HCT116 (cell line): Measurements from ENCODE around the gene GFI1B. TPM values are rescaled to one million over a fixed set of nuclear protein-coding genes. Genes with fewer than 3 reads are reported as not detected.

ENCODE experiments used
- ATAC-seq: fragments of 200-7000 bp; cut with Tn5 transposase; 2 replicates; pipeline ENCODE4 v1.9.1; 2020; ENCODE audit warnings: mild to moderate bottlenecking, moderate library complexity
- BruUV-seq: library from RNA; stranded (reverse); fragments of 400-500 nt; replicated peaks from 2 replicates; lab custom pipeline; 2021; lab: Mats Ljungman, UMichigan
- CTCF ChIA-PET: fragments of 300-600 bp; sonication (Branson Sonifier 250); formaldehyde crosslinking; loops from one replicate; lab custom pipeline; 2021; ENCODE audit warnings: antibody characterized with exemption; lab: Charles Lee
- POLR2A ChIA-PET: fragments of 300-600, 350-600 bp; sonication (Branson Sonifier 250); formaldehyde crosslinking; loops from one replicate; lab custom pipeline; 2021; ENCODE audit warnings: antibody characterized with exemption; lab: Charles Lee
- RAD21 ChIA-PET, 2 experiments: fragments of 300-600 bp; sonication (Branson Sonifier 250); formaldehyde crosslinking; loops; one replicate each; lab custom pipeline; 2023; ENCODE audit warnings: low total read pairs in 2 of 2; ENCODE audit not compliant: uncharacterized antibody in 2 of 2, unreplicated experiment in 2 of 2, low non-redundant PET in 1 of 2; lab: Charles Lee
- DNase-seq: peaks from one replicate; pipeline ENCODE4 v3.0.0-alpha.2; 2010; ENCODE audit warnings: low read depth, low spot score
- H2AFZ ChIP-seq: fragments of 200-600 bp; shearing (Covaris generic), sonication (generic); 2 replicates; pipeline ENCODE4 v1.6.1; 2017; ENCODE audit warnings: low read depth, mixed run types, mixed read lengths, antibody characterized with exemption, low read length; ENCODE audit not compliant: poor library complexity, severe bottlenecking
- H3K27ac ChIP-seq: 2 replicates; pipeline ENCODE4 v1.5.1; 2012; ENCODE audit warnings: low read depth, low read length
- H3K27me3 ChIP-seq: fragments of 200-600 bp; sonication (generic); 2 replicates; pipeline ENCODE4 v1.6.1; 2016; ENCODE audit warnings: mixed run types, low read length, mixed read lengths; ENCODE audit not compliant: insufficient read depth
- H3K36me3 ChIP-seq, 2 experiments: fragments of 200-500 bp in 1 of 2; fragments of 200-600 bp in 1 of 2; sonication (Bioruptor generic) in 1 of 2; sonication (generic) in 1 of 2; 2 replicates each; pipeline versions ENCODE4 v1.5.1 to v1.6.1; 2014 to 2016; ENCODE audit warnings: low read length in 2 of 2, inconsistent platforms in 1 of 2, mixed read lengths in 1 of 2, mixed run types in 1 of 2; ENCODE audit not compliant: insufficient read depth in 2 of 2, control insufficient read depth in 1 of 2
- H3K4me1 ChIP-seq, 2 experiments: fragments of 200-600 bp in 1 of 2; sonication (generic) in 1 of 2; 2 replicates each; pipeline versions ENCODE4 v1.5.1 to v1.6.1; 2012 to 2017; ENCODE audit warnings: low read length in 2 of 2, inconsistent platforms in 1 of 2, mild to moderate bottlenecking in 1 of 2, mixed read lengths in 1 of 2, mixed run types in 1 of 2, moderate library complexity in 1 of 2; ENCODE audit not compliant: insufficient read depth in 2 of 2, control insufficient read depth in 1 of 2
- H3K4me2 ChIP-seq: fragments of 200-600 bp; sonication (generic); 2 replicates; pipeline ENCODE4 v1.6.1; 2017; ENCODE audit warnings: mixed run types, low read length, mixed read lengths
- H3K4me3 ChIP-seq, 2 experiments: fragments of 200-600 bp in 1 of 2; sonication (generic) in 1 of 2; replicated peaks in 1 of 2; 2 replicates each; pipeline ENCODE4 v1.5.1; 2011 to 2016; ENCODE audit warnings: low read length in 2 of 2, control low read depth in 1 of 2, low read depth in 1 of 2, mild to moderate bottlenecking in 1 of 2, mixed read lengths in 1 of 2, mixed run types in 1 of 2
- H3K79me2 ChIP-seq: fragments of 200-600 bp; sonication (generic); 2 replicates; pipeline ENCODE4 v1.6.1; 2017; ENCODE audit warnings: mild to moderate bottlenecking, mixed run types, low read length, moderate library complexity, mixed read lengths; ENCODE audit not compliant: insufficient read depth
- H3K9ac ChIP-seq: fragments of 200-600 bp; sonication (generic); 2 replicates; pipeline ENCODE4 v1.6.1; 2016; ENCODE audit warnings: low read length, mixed read lengths
- H3K9me2 ChIP-seq: fragments of 200-600 bp; sonication (generic), shearing (Covaris generic); 2 replicates; pipeline ENCODE4 v1.6.1; 2017; ENCODE audit warnings: mixed run types, mild to moderate bottlenecking, moderate library complexity; ENCODE audit not compliant: insufficient read depth
- H3K9me3 ChIP-seq, 2 experiments: fragments of 200-500 bp in 1 of 2; fragments of 200-600 bp in 1 of 2; sonication (Bioruptor generic) in 1 of 2; sonication (generic) in 1 of 2; 2 replicates each; pipeline ENCODE4 v1.6.1; 2014 to 2017; ENCODE audit warnings: low read length in 2 of 2, mixed read lengths in 2 of 2, inconsistent platforms in 1 of 2, low read depth in 1 of 2, mild to moderate bottlenecking in 1 of 2, mixed run types in 1 of 2, moderate library complexity in 1 of 2; ENCODE audit not compliant: control insufficient read depth in 1 of 2, insufficient read depth in 1 of 2
- H4K20me1 ChIP-seq: fragments of 200-600 bp; sonication (generic), shearing (Covaris generic); 2 replicates; pipeline ENCODE4 v1.6.1; 2017; ENCODE audit warnings: mixed run types, mild to moderate bottlenecking, moderate library complexity; ENCODE audit not compliant: insufficient read depth
- ATF3 ChIP-seq: IDR thresholded peaks from 2 replicates; pipeline ENCODE4 v1.6.1; 2012
- CBX3 ChIP-seq: IDR thresholded peaks from 2 replicates; pipeline ENCODE4 v1.6.1; 2012; ENCODE audit warnings: low read depth
- CTCF ChIP-seq, 3 experiments: fragments of 200-600 bp in 1 of 3; sonication (generic) in 1 of 3; IDR thresholded peaks in 2 of 3; conservative IDR thresholded peaks in 1 of 3; 2 replicates each; pipeline ENCODE4 v1.5.1; 2012 to 2017; ENCODE audit warnings: low read depth in 2 of 3, low read length in 2 of 3, antibody characterized with exemption in 1 of 3, borderline replicate concordance in 1 of 3, control low read depth in 1 of 3, mild to moderate bottlenecking in 1 of 3, mixed read lengths in 1 of 3, mixed run types in 1 of 3, moderate library complexity in 1 of 3; ENCODE audit not compliant: insufficient read depth in 1 of 3
- EGR1 ChIP-seq: IDR thresholded peaks from 2 replicates; pipeline ENCODE4 v1.6.1; 2012; ENCODE audit warnings: low read depth
- JUND ChIP-seq: IDR thresholded peaks from 2 replicates; pipeline ENCODE4 v1.6.1; 2012
- MAX ChIP-seq: IDR thresholded peaks from 2 replicates; pipeline ENCODE4 v1.6.1; 2012
- POLR2AphosphoS5 ChIP-seq: IDR thresholded peaks from 2 replicates; pipeline ENCODE4 v1.6.1; 2011; ENCODE audit warnings: mild to moderate bottlenecking, low read depth, low read length, moderate library complexity
- RAD21 ChIP-seq: IDR thresholded peaks from 2 replicates; pipeline ENCODE4 v1.6.1; 2012; ENCODE audit warnings: low read depth, mild to moderate bottlenecking
- TCF7L2 ChIP-seq: IDR thresholded peaks from 2 replicates; pipeline ENCODE4 v1.7.0; 2011; ENCODE audit warnings: borderline replicate concordance, inconsistent platforms; ENCODE audit not compliant: insufficient read depth, insufficient read length; ENCODE audit errors: extremely low read depth
- YY1 ChIP-seq: IDR thresholded peaks from 2 replicates; pipeline ENCODE4 v1.6.1; 2011; ENCODE audit warnings: low read length, low read depth, moderate library complexity, mild to moderate bottlenecking; ENCODE audit not compliant: insufficient replicate concordance; ENCODE audit errors: extremely low read depth
- intact Hi-C: fragments of 100-400 bp; cut with micrococcal nuclease; formaldehyde crosslinking; loops from 2 replicates; pipeline ENCODE4 v1.10.0; 2022
- total RNA-seq: library from RNA; stranded (reverse); gene quantifications from one replicate; pipeline ENCODE4 v1.2.1, GENCODE V29; 2021; ENCODE audit not compliant: unreplicated experiment

The GFI1B gene
- total RNA-seq, 1 experiment from 2014 or later: 0.20 TPM

GRCh38 chr9:132986640-132987620 lies 8.4 kb downstream of the GFI1B start:
- Histone ChIP-seq H3K27ac (no peak overlapping the region), H3K4me3 (no peak overlapping the region), H3K79me2 (no peaks in the 10 kb centered on the region), H2AFZ (no peak overlapping the region), H3K9ac (no peak overlapping the region), H3K36me3 (no peaks in the 10 kb centered on the region), H3K4me2 (peak overlapping the region; percentile 27; the same call in 1 of the 2 replicates), H3K4me1 (peaks cover 0 to 12% of the 10 kb centered on the region in 2 experiments; a peak in 2 of 4 replicates), H3K27me3 (no peaks in the 10 kb centered on the region), H3K9me3 (no peaks in the 10 kb centered on the region), H4K20me1 (no peaks in the 10 kb centered on the region), H3K9me2 (no peaks in the 10 kb centered on the region)
- intact Hi-C loops: no loop called here
- POLR2A ChIA-PET: no interaction called here
- DNase-seq: no peak
- BruUV-seq: no TSS peak
- TF ChIP-seq CBX3 (no peak), MAX (no peak), ATF3 (no peak), POLR2AphosphoS5 (no peak), EGR1 (no peak), JUND (no peak), CTCF (IDR thresholded peaks at IDR 0.05 in 2 of 3, conservative IDR thresholded peaks at IDR 0.05 in 1 of 3; ENCODE audit: borderline replicate concordance in 1 of 3, insufficient read depth in 1 of 3, low read depth in 2 of 3, low read length in 2 of 3) (no peak), YY1 (no peak), TCF7L2 (no peak), RAD21 (no peak)
- no peak for ATAC-seq
- CTCF ChIA-PET: no interaction called here
- RAD21 ChIA-PET: no interaction called here
